ENCODE data around the gene ADAMTS2.

- TF ChIP-seq CTCF (IDR thresholded peaks at IDR 0.05), result no peak
- TF ChIP-seq POLR2A (IDR thresholded peaks at IDR 0.05), result no peak
Observed at GRCh38 chr5:179281694-179282093, 63.6 kb downstream of the ADAMTS2 start.
